AG04450 (cell line): ENCODE results near the gene DUSP5. TPM values are rescaled to one million over a fixed set of nuclear protein-coding genes. Genes with fewer than 3 reads are reported as not detected.

ENCODE experiments used
- CTCF ChIA-PET: fragments of 300-600, 350-600 bp; formaldehyde crosslinking; extraction: SDS; loops from one replicate; lab custom pipeline; 2022; ENCODE audit warnings: antibody characterized with exemption, inconsistent platforms; lab: Charles Lee
- POLR2A ChIA-PET: fragments of 350-600 bp; formaldehyde crosslinking; extraction: SDS; loops from one replicate; lab custom pipeline; 2021; ENCODE audit warnings: antibody characterized with exemption, inconsistent platforms; lab: Yijun Ruan, JAX
- DNase-seq: peaks from one replicate; pipeline ENCODE4 v3.0.0-alpha.2; 2011; ENCODE audit warnings: low read depth, low spot score
- H3K27ac ChIP-seq: one replicate; pipeline ENCODE4 v1.5.1; 2012; ENCODE audit warnings: low read depth, low read length, control low read depth
- H3K27me3 ChIP-seq: one replicate; pipeline ENCODE4 v1.6.0; 2012; ENCODE audit warnings: low read length; ENCODE audit not compliant: control insufficient read depth, insufficient read depth
- H3K4me3 ChIP-seq: 2 replicates; pipeline ENCODE4 v1.5.1; 2011; ENCODE audit warnings: mild to moderate bottlenecking, low read depth, low read length, control low read depth
- H3K9me3 ChIP-seq: 2 replicates; pipeline ENCODE4 v1.5.1; 2012; ENCODE audit warnings: low read length; ENCODE audit not compliant: control insufficient read depth, insufficient read depth
- CTCF ChIP-seq: IDR thresholded peaks from 2 replicates; pipeline ENCODE4 v1.5.1; 2011; ENCODE audit warnings: low read depth, low read length, control low read depth, inconsistent platforms
- polyA plus RNA-seq: library from polyadenylated mRNA; depleted of rRNA; stranded (reverse); fragments of >200 nt; gene quantifications from 2 replicates; pipeline ENCODE4 v1.2.3, GENCODE V29; 2011

Gene DUSP5
- polyA plus RNA-seq, 1 experiment = 35.7 TPM

GRCh38 chr10:110456523-110457091 lies 41.1 kb upstream of the DUSP5 start:
- H3K9me3 ChIP-seq = no peaks in the 10 kb centered on the region
- no peak for DNase-seq
- no peaks in the 10 kb centered on the region for H3K27me3 ChIP-seq
- no peak overlapping the region for H3K27ac ChIP-seq
- no peak for TF ChIP-seq CTCF
- no peak overlapping the region for H3K4me3 ChIP-seq
- ChIA-PET CTCF (no interaction called here), POLR2A (no interaction called here)

- H3K4me3 ChIP-seq = no peak overlapping the region
- ChIA-PET CTCF (no interaction called here), POLR2A (no interaction called here)
- DNase-seq = no peak
- no peak overlapping the region for H3K27ac ChIP-seq
- TF ChIP-seq CTCF = no peak
- no peaks in the 10 kb centered on the region for H3K9me3 ChIP-seq
- H3K27me3 ChIP-seq = no peaks in the 10 kb centered on the region
Observed at GRCh38 chr10:110457851-110458250, 39.9 kb upstream of the DUSP5 start.

GRCh38 chr10:110458266-110458920 lies 39.3 kb upstream of the DUSP5 start:
- POLR2A ChIA-PET = no interaction called here

GRCh38 chr10:110459600-110459999 lies 38.1 kb upstream of the DUSP5 start:
- POLR2A ChIA-PET = no interaction called here
- no peak overlapping the region for H3K4me3 ChIP-seq
- H3K27me3 ChIP-seq = no peaks in the 10 kb centered on the region
- TF ChIP-seq CTCF = no peak
- CTCF ChIA-PET = no interaction called here
- H3K27ac ChIP-seq = no peak overlapping the region
- DNase-seq = no peak
- no peaks in the 10 kb centered on the region for H3K9me3 ChIP-seq

More at GRCh38 chr10:110458266-110458920, 39.3 kb upstream of the DUSP5 start:
- Histone ChIP-seq H3K27me3 (no peaks in the 10 kb centered on the region), H3K9me3 (no peaks in the 10 kb centered on the region), H3K4me3 (no peak overlapping the region), H3K27ac (no peak overlapping the region)
- no peak for DNase-seq
- CTCF ChIA-PET = interaction anchor here (0.6 kb wide), 1 partner anchor 7 kb away, joined by 3 read pairs; no protein-coding TSS in a partner anchor
- no peak for TF ChIP-seq CTCF

- TF ChIP-seq CTCF = no peak
- DNase-seq = no peak
- no peaks in the 10 kb centered on the region for H3K9me3 ChIP-seq
- H3K27me3 ChIP-seq = no peaks in the 10 kb centered on the region
- no peak overlapping the region for H3K27ac ChIP-seq
- ChIA-PET POLR2A (no interaction called here), CTCF (no interaction called here)
- no peak overlapping the region for H3K4me3 ChIP-seq
Observed at GRCh38 chr10:110460111-110460809, 37.4 kb upstream of the DUSP5 start.
